A549 (cell line): Measurements from ENCODE around the gene UQCC2. TPM values are rescaled to one million over a fixed set of nuclear protein-coding genes. Genes with fewer than 3 reads are reported as not detected.

Experiments
- ATAC-seq, 2 experiments: fragments of 200-7000 bp in 1 of 2; fragments of >200 bp in 1 of 2; cut with Nextera tagmentation in 1 of 2; cut with Tn5 transposase in 1 of 2; 3 replicates each; pipeline versions ENCODE4 v1.8.0 to v1.9.1; 2018 to 2020; ENCODE audit warnings: mild to moderate bottlenecking in 1 of 2, moderate library complexity in 1 of 2
- CTCF ChIA-PET: fragments of 300-600 bp; sonication (Branson Sonifier 250); formaldehyde crosslinking; extraction: SDS; loops from one replicate; lab custom pipeline; 2021; ENCODE audit warnings: antibody characterized with exemption, inconsistent platforms; lab: Yijun Ruan, JAX
- POLR2A ChIA-PET: fragments of 350-600 bp; formaldehyde crosslinking; extraction: SDS; loops from one replicate; lab custom pipeline; 2021; ENCODE audit warnings: antibody characterized with exemption, inconsistent platforms; lab: Yijun Ruan, JAX
- DNase-seq, 2 experiments: peaks; one replicate each; pipeline versions ENCODE4 v3.0.0 to v3.0.0-alpha.2; 2011 to 2016; ENCODE audit warnings: low read depth in 1 of 2, low spot score in 1 of 2
- FAIRE-seq: peaks from 2 replicates; lab custom pipeline; 2011; peaks lifted over from hg19 to GRCh38; lab: Jason Lieb, UNC
- H3K27ac ChIP-seq, 2 experiments: fragments of >200 bp; sonication (Bioruptor Twin); formaldehyde crosslinking; 3 replicates each; pipeline ENCODE4 v1.5.1; 2016 to 2017
- H3K4me1 ChIP-seq: fragments of >200 bp; sonication (Bioruptor Twin); formaldehyde crosslinking; 3 replicates; pipeline ENCODE4 v1.6.1; 2016
- H3K4me2 ChIP-seq: fragments of >200 bp; sonication (Bioruptor Twin); formaldehyde crosslinking; 3 replicates; pipeline ENCODE4 v1.6.1; 2016
- H3K4me3 ChIP-seq: fragments of >200 bp; sonication (Bioruptor Twin); formaldehyde crosslinking; 3 replicates; pipeline ENCODE4 v1.5.1; 2016
- H3K9me3 ChIP-seq: fragments of >200 bp; sonication (Bioruptor Twin); formaldehyde crosslinking; 3 replicates; pipeline ENCODE4 v1.6.1; 2016
- ATOH8 ChIP-seq: fragments of 250-450 bp; sonication (Bioruptor Pico); IDR thresholded peaks from 2 replicates; pipeline ENCODE4 v1.5.0; 2020; ENCODE audit warnings: low read depth, mild to moderate bottlenecking, moderate library complexity
- CBX2 ChIP-seq: fragments of 200-600 bp; sonication (generic); IDR thresholded peaks from 2 replicates; pipeline ENCODE4 v1.6.1; 2016; ENCODE audit warnings: low read depth, mild to moderate bottlenecking, borderline replicate concordance
- CHD2 ChIP-seq: fragments of 150-350 bp; IDR thresholded peaks from 2 replicates; pipeline ENCODE4 v1.6.1; 2014; ENCODE audit warnings: low read length; ENCODE audit not compliant: partially characterized antibody
- EHF ChIP-seq: fragments of 250-450 bp; sonication (Bioruptor Pico); IDR thresholded peaks from 2 replicates; pipeline ENCODE4 v1.5.0; 2020; ENCODE audit warnings: mild to moderate bottlenecking
- ELK1 ChIP-seq: fragments of 150-350 bp; IDR thresholded peaks from 2 replicates; pipeline ENCODE4 v1.6.1; 2014; ENCODE audit warnings: low read depth, mild to moderate bottlenecking, low read length
- ESRRA ChIP-seq: fragments of 150-350 bp; IDR thresholded peaks from 2 replicates; pipeline ENCODE4 v1.6.1; 2014; ENCODE audit warnings: mild to moderate bottlenecking, low read length, borderline replicate concordance
- FOSL2 ChIP-seq, 2 experiments: fragments of 450-650 bp in 1 of 2; fragments of >200 bp in 1 of 2; sonication (Bioruptor Twin) in 1 of 2; formaldehyde crosslinking; IDR thresholded peaks; 2 replicates each; pipeline versions ENCODE4 v1.5.0 to v1.6.1; 2016 to 2020; ENCODE audit warnings: mild to moderate bottlenecking in 1 of 2, moderate library complexity in 1 of 2
- GATA3 ChIP-seq: IDR thresholded peaks from 2 replicates; pipeline ENCODE4 v1.6.1; 2012; ENCODE audit warnings: borderline replicate concordance
- HDAC2 ChIP-seq: fragments of 200-600 bp; sonication (generic); IDR thresholded peaks from 2 replicates; pipeline ENCODE4 v1.6.1; 2016
- HOXA7 ChIP-seq: fragments of 250-450 bp; sonication (Bioruptor Pico); IDR thresholded peaks from 2 replicates; pipeline ENCODE4 v1.5.0; 2020; ENCODE audit warnings: mild to moderate bottlenecking, moderate library complexity
- HOXB5 ChIP-seq: fragments of 250-450 bp; sonication (Bioruptor Pico); IDR thresholded peaks from 2 replicates; pipeline ENCODE4 v1.5.0; 2020; ENCODE audit warnings: mild to moderate bottlenecking, moderate library complexity
- JUN ChIP-seq, 2 experiments: fragments of >200 bp; sonication (Bioruptor Twin); formaldehyde crosslinking; IDR thresholded peaks; 2 replicates in 1 of 2; 3 replicates in 1 of 2; pipeline ENCODE4 v1.6.1; 2016 to 2017
- MAZ ChIP-seq: fragments of 150-350 bp; IDR thresholded peaks from 2 replicates; pipeline ENCODE4 v1.6.1; 2014; ENCODE audit warnings: antibody characterized with exemption, low read depth, low read length, borderline replicate concordance
- MYC ChIP-seq: IDR thresholded peaks from 2 replicates; pipeline ENCODE4 v1.6.1; 2012; ENCODE audit warnings: mild to moderate bottlenecking, inconsistent platforms, low read length, improper control_type of control experiment, borderline replicate concordance
- NFE2L2 ChIP-seq: fragments of 150-350 bp; conservative IDR thresholded peaks from 2 replicates; pipeline ENCODE4 v1.6.1; 2014; ENCODE audit warnings: low read length
- NPAS2 ChIP-seq: fragments of 250-450 bp; sonication (Bioruptor Pico); IDR thresholded peaks from 2 replicates; pipeline ENCODE4 v1.8.0; 2022; ENCODE audit warnings: mild to moderate bottlenecking, moderate library complexity, borderline replicate concordance
- PHF8 ChIP-seq: fragments of 200-600 bp; sonication (generic); IDR thresholded peaks from 2 replicates; pipeline ENCODE4 v1.6.1; 2016; ENCODE audit warnings: low read depth, mild to moderate bottlenecking, antibody characterized with exemption, moderate library complexity, borderline replicate concordance
- POLR2A ChIP-seq: IDR thresholded peaks from 2 replicates; pipeline ENCODE4 v1.6.1; 2012; ENCODE audit warnings: mild to moderate bottlenecking, low read length
- RARB ChIP-seq: fragments of 250-450 bp; sonication (Bioruptor Pico); IDR thresholded peaks from 2 replicates; pipeline ENCODE4 v1.8.0; 2021; ENCODE audit warnings: mild to moderate bottlenecking, moderate library complexity
- RFX5 ChIP-seq: fragments of 450-650 bp; IDR thresholded peaks from 2 replicates; pipeline ENCODE4 v1.7.1; 2014; ENCODE audit warnings: antibody characterized with exemption, mild to moderate bottlenecking, moderate library complexity
- SMC3 ChIP-seq: fragments of >200 bp; sonication (Bioruptor Twin); formaldehyde crosslinking; IDR thresholded peaks from 3 replicates; pipeline ENCODE4 v1.6.1; 2018; ENCODE audit warnings: inconsistent platforms
- TFCP2L1 ChIP-seq: fragments of 250-450 bp; sonication (Bioruptor Pico); IDR thresholded peaks from 2 replicates; pipeline ENCODE4 v1.5.0; 2021; ENCODE audit warnings: mild to moderate bottlenecking
- TP53 ChIP-seq: fragments of 250-450 bp; sonication (Bioruptor Pico); IDR thresholded peaks from 2 replicates; pipeline ENCODE4 v1.5.0; 2021; ENCODE audit warnings: mild to moderate bottlenecking, moderate library complexity
- USF2 ChIP-seq: fragments of 450-650 bp; IDR thresholded peaks from 2 replicates; pipeline ENCODE4 v1.6.1; 2014; ENCODE audit warnings: antibody characterized with exemption
- WGBS: methylation state at CpG from one replicate; pipeline ENCODE4 v1.1.6; 2017; ENCODE audit errors: missing lambda C conversion rate; 5-methylcytosine and 5-hydroxymethylcytosine counted together
- polyA plus RNA-seq, 4 experiments: library from polyadenylated mRNA; depleted of rRNA in 3 of 4; stranded (reverse); fragments of >200 nt; fragmentation: RNase III in 1 of 4; extraction: RNeasy Plus Mini Kit Qiagen cat#74134 plus additional on column Dnase treatment in 1 of 4; gene quantifications; 2 replicates in 3 of 4; 3 replicates in 1 of 4; pipeline ENCODE4 v1.2.3, GENCODE V29; 2011 to 2017
- TF ChIP-seq, protein P1 (sequence below): IDR thresholded peaks from 2 replicates; pipeline ENCODE4 v1.6.1; 2012; ENCODE audit warnings: low read depth, borderline replicate concordance
- TF ChIP-seq, protein P2 (sequence below): fragments of 200-600 bp; sonication (generic); IDR thresholded peaks from 2 replicates; pipeline ENCODE4 v1.6.1; 2016; ENCODE audit warnings: antibody characterized with exemption, mild to moderate bottlenecking, moderate library complexity
- TF ChIP-seq, protein P3 (sequence below): fragments of >200 bp; sonication (Bioruptor Twin); formaldehyde crosslinking; IDR thresholded peaks from 2 replicates; pipeline ENCODE4 v1.6.1; 2016

The UQCC2 gene
- polyA plus RNA-seq, 2 of the 4 experiments (the other 2 are of a cell fraction): 65.5 to 82.0 TPM

DNA sequence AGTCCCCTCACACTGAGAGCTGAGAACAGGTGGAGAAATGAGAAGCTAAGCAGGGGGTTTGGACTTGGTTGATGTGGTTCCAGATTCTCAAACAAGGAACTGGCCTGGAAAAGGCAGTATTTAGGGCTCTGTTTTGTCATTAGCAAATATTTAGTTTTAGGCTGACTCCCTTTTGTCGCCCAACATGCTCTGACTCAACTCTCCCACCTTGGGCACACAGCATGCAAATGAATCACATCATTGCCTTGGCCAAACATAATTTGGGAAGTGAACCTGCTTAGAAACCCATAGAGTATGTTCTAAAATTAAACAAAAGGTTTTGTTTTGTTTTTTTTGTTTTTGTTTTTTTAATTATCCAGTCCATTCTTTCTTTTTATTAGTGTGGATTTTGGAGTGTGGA is 9.5 kb upstream of the UQCC2 start:
- FAIRE-seq (no peak), ATAC-seq (no peak), DNase-seq (no peak)
- Histone ChIP-seq H3K4me1 (no peaks in the 10 kb centered on the region), H3K4me2 (no peak overlapping the region), H3K9me3 (no peaks in the 10 kb centered on the region), H3K27ac (no peak overlapping the region), H3K4me3 (no peak overlapping the region)
- ChIA-PET POLR2A (no interaction called here), CTCF (interaction anchor here (1.0 kb wide), 1 partner anchor 22 kb away, joined by 3 read pairs; no protein-coding TSS in a partner anchor)
- TF ChIP-seq ESRRA (no peak), RFX5 (no peak), FOSL2 (IDR thresholded peaks at IDR 0.05) (no peak), FOSL2 (CRISPR knock-in tag; IDR thresholded peaks at IDR 0.05) (no peak), HDAC2 (no peak), EHF (CRISPR knock-in tag) (no peak), RARB (CRISPR knock-in tag) (no peak), MYC (no peak), SMC3 (no peak), NPAS2 (CRISPR knock-in tag) (no peak), ATOH8 (CRISPR knock-in tag) (no peak), CHD2 (no peak), POLR2A (no peak), USF2 (no peak)
- TF ChIP-seq, protein P1, sequence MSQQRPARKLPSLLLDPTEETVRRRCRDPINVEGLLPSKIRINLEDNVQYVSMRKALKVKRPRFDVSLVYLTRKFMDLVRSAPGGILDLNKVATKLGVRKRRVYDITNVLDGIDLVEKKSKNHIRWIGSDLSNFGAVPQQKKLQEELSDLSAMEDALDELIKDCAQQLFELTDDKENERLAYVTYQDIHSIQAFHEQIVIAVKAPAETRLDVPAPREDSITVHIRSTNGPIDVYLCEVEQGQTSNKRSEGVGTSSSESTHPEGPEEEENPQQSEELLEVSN: no peak
- TF ChIP-seq, protein P2, sequence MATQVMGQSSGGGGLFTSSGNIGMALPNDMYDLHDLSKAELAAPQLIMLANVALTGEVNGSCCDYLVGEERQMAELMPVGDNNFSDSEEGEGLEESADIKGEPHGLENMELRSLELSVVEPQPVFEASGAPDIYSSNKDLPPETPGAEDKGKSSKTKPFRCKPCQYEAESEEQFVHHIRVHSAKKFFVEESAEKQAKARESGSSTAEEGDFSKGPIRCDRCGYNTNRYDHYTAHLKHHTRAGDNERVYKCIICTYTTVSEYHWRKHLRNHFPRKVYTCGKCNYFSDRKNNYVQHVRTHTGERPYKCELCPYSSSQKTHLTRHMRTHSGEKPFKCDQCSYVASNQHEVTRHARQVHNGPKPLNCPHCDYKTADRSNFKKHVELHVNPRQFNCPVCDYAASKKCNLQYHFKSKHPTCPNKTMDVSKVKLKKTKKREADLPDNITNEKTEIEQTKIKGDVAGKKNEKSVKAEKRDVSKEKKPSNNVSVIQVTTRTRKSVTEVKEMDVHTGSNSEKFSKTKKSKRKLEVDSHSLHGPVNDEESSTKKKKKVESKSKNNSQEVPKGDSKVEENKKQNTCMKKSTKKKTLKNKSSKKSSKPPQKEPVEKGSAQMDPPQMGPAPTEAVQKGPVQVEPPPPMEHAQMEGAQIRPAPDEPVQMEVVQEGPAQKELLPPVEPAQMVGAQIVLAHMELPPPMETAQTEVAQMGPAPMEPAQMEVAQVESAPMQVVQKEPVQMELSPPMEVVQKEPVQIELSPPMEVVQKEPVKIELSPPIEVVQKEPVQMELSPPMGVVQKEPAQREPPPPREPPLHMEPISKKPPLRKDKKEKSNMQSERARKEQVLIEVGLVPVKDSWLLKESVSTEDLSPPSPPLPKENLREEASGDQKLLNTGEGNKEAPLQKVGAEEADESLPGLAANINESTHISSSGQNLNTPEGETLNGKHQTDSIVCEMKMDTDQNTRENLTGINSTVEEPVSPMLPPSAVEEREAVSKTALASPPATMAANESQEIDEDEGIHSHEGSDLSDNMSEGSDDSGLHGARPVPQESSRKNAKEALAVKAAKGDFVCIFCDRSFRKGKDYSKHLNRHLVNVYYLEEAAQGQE: no peak
- 21% methylated on average over 1 of the region's 1 CpG for WGBS

DNA sequence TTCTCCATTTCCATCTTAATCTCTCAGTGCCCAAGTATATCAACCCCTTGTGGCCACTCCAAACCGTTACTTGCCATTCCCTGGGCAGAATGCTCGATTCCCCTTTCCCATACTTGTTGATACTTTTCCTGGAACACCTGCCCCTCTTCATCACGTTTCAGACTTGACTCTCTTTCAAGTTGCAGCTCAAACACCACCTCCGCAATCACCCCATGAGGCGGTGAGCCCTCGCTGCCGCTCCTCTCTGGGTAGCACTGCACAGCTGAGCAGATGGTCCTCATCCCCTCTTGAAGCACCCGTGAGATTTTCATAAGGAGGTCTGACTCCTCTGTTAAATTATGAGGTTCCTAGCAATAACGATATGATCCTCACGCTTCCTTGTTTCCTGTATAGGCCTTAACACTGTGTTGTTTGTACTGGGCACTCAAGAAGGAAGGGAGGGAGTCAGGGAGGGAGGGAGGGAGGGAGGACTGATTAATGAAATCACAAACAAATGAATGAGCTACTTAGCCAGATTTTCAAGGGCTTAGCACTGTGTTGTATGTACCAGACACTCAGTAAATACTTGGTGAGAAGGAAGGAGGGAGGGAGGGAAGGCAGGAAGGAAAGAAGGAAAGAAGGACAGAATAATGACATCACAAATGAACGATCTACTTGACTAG is 8.0 kb upstream of the UQCC2 start:
- Histone ChIP-seq H3K4me2 (no peak overlapping the region), H3K27ac (no peak overlapping the region), H3K4me1 (no peaks in the 10 kb centered on the region), H3K9me3 (no peaks in the 10 kb centered on the region), H3K4me3 (no peak overlapping the region)
- ChIA-PET CTCF (interaction anchor here (1.0 to 1.3 kb wide), 2 partner anchors 43 to 435 kb away, joined by 3 to 5 read pairs; no protein-coding TSS in a partner anchor), POLR2A (no interaction called here)
- TF ChIP-seq MAZ (no peak), ESRRA (no peak), JUN (IDR thresholded peaks at IDR 0.05) (no peak), CHD2 (no peak), NFE2L2 (no peak), HOXB5 (CRISPR knock-in tag) (no peak), PHF8 (no peak), HOXA7 (CRISPR knock-in tag) (no peak), TP53 (CRISPR knock-in tag) (no peak), SMC3 (no peak), TFCP2L1 (CRISPR knock-in tag) (no peak), RARB (CRISPR knock-in tag) (no peak), GATA3 (no peak), ELK1 (no peak), CBX2 (no peak)
- TF ChIP-seq, protein P3, sequence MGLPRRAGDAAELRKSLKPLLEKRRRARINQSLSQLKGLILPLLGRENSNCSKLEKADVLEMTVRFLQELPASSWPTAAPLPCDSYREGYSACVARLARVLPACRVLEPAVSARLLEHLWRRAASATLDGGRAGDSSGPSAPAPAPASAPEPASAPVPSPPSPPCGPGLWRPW: no peak
- no peak for FAIRE-seq
- no peak for ATAC-seq
- DNase-seq: no peak
- WGBS: 75% methylated on average over 11 of the region's 11 CpGs
